ENCODE measurements around the gene ACADS.
A peak's percentile ranks its signal among the peaks of the same experiment; 100 is the strongest.

Gene ACADS

DNA sequence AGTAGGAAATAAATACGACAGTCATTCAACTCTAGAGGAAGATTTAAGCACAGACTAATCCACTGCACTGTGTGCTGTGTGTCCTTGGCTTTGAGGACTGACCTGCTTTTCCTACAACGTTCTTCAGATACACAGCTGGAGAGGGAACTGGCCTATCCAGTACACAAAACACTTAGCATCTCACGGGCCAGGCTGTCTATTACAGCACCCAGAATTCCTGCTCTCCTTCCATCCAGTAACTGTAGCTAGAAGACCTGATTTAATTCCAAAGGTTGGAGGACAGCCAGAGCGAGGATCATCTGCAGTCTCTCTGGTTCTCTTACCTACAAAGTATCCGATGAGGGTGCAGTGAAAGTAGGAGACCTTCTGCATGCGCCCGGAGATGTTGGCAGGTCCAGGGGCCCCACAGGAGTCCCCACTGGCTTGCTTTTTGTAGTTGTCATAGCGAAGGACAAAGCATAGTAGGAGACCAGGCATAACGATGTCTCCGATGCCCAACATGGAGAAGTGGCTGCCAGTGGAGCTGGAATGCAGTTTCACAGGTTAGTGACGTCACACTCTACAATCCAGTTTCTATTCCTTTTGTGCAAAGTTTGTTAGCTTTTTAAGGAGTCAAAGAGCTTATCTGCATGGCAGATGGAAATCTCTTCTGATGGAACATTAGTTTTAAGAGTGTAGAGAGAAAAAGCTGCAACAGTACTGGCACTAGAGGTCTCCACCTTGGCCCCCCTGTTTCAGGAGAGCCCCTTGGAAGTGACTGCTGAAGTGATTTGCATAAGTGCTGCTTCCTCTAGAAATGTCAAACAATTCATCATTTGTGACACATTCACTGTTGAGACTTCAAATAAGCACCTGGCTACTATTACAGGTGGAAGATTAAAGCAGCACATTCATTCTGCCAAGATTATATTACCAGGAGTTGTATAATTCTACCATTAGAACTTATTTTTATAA, 41.7 kb downstream of the ACADS start:
- H3K9me3 ChIP-seq (ENCODE audit: control insufficient read depth, insufficient read depth, low read depth, low read length), result no peaks in the 10 kb centered on the region
- H3K4me3 ChIP-seq (ENCODE audit: low read depth, low read length), result no peak overlapping the region
- ChIA-PET CTCF (no interaction called here), POLR2A (no interaction called here)
- H3K36me3 ChIP-seq (ENCODE audit: control insufficient read depth in 2 of 2, insufficient read depth in 1 of 2, low read length in 2 of 2), result peaks cover 4 to 70% of the 10 kb centered on the region in 2 experiments; a peak in 2 of 3 replicates
- no peaks in the 10 kb centered on the region for H3K4me1 ChIP-seq (ENCODE audit: control insufficient read depth, insufficient read depth, low read length)
- TF ChIP-seq ZNF211 (tag by site-specific recombination; IDR thresholded peaks at IDR 0.05; ENCODE audit: low read depth), result no peak
- no peak overlapping the region for H3K27ac ChIP-seq (ENCODE audit: extremely low read depth, low read depth, low read length)

DNA sequence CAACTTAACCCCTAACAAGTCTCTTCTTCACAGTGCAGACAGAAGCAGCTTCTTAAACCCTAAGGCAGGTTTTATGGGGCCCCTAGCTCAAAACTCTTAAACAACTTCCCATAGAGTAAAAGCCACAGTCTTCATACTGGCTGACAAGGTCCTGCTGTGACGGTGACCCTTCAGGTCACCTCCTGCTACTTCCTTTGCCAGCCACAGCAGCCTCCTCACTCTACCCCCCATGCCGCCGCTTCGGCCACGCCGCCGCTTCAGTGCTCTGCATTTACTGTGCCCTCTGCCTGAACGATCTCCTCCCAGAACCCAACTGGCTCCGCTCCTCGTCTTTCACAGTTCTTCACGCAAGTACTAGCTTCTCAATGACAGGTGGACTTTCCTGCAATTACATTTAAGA, 45.5 kb downstream of the ACADS start:
- Histone ChIP-seq H3K4me1 (ENCODE audit: control insufficient read depth, insufficient read depth, low read length) (no peaks in the 10 kb centered on the region), H3K4me3 (ENCODE audit: low read depth, low read length) (no peak overlapping the region), H3K27ac (ENCODE audit: extremely low read depth, low read depth, low read length) (no peak overlapping the region), H3K9me3 (ENCODE audit: control insufficient read depth, insufficient read depth, low read depth, low read length) (no peaks in the 10 kb centered on the region), H3K36me3 (ENCODE audit: control insufficient read depth in 2 of 2, insufficient read depth in 1 of 2, low read length in 2 of 2) (peaks cover 0 to 55% of the 10 kb centered on the region in 2 experiments; a peak in 2 of 3 replicates)
- TF ChIP-seq ZNF785 (tag by site-specific recombination; IDR thresholded peaks at IDR 0.05) (no peak), ZIC2 (tag by site-specific recombination; IDR thresholded peaks at IDR 0.05) (peak; percentile 48), ZNF548 (tag by site-specific recombination; IDR thresholded peaks at IDR 0.05) (no peak), ZNF138 (tag by site-specific recombination; IDR thresholded peaks at IDR 0.05; ENCODE audit: borderline replicate concordance) (no peak)
- TF ChIP-seq, protein P1, sequence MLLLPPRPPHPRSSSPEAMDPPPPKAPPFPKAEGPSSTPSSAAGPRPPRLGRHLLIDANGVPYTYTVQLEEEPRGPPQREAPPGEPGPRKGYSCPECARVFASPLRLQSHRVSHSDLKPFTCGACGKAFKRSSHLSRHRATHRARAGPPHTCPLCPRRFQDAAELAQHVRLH (tag by site-specific recombination; IDR thresholded peaks at IDR 0.05), result no peak
- POLR2A ChIA-PET, result no interaction called here
- CTCF ChIA-PET, result interaction anchor here (0.6 to 1.5 kb wide), 4 partner anchors 13 to 200 kb away, joined by 3 to 6 read pairs (median 4); no protein-coding TSS in a partner anchor

DNA sequence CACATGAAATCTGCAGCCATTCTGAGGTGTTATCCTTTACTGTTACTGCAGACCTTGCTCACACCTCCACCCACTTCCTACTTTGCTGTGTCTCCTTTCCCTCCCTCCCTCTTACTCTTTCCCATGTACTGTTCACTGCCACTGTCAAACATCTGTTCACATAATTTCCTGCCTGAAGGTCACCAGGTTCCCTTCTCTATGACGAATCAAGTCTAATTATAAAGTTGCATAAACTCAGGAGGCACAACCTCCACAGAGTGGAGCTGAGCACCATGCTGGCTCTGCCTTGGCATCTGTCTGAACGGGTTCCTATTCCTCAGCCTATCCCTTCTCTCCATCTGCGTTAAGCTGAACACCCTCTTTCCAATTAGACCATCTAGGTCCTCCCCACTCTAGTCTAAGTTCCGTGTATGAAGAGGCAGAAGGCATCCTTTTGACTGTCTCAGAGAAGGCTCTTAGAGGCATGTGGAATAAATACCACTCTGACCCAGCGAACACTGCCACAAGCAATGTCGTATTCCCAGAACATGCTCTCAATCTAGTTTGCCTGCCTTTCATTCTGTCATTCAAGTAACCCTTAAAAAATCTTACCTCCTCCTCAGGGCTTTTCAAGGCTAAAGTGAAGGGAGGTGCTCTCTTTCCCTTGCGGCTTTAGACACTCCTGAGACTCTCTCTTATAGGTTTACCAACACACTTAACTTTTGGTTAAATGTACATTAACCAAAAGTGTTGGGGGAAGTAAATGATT, 48.7 kb downstream of the ACADS start:
- Histone ChIP-seq H3K4me1 (ENCODE audit: control insufficient read depth, insufficient read depth, low read length) (no peaks in the 10 kb centered on the region), H3K27ac (ENCODE audit: extremely low read depth, low read depth, low read length) (no peak overlapping the region), H3K9me3 (ENCODE audit: control insufficient read depth, insufficient read depth, low read depth, low read length) (no peaks in the 10 kb centered on the region), H3K36me3 (ENCODE audit: control insufficient read depth in 2 of 2, insufficient read depth in 1 of 2, low read length in 2 of 2) (peaks cover 0 to 28% of the 10 kb centered on the region in 2 experiments; a peak in 2 of 3 replicates), H3K4me3 (ENCODE audit: low read depth, low read length) (no peak overlapping the region)
- ChIA-PET POLR2A (no interaction called here), CTCF (no interaction called here)
- TF ChIP-seq, protein P2, sequence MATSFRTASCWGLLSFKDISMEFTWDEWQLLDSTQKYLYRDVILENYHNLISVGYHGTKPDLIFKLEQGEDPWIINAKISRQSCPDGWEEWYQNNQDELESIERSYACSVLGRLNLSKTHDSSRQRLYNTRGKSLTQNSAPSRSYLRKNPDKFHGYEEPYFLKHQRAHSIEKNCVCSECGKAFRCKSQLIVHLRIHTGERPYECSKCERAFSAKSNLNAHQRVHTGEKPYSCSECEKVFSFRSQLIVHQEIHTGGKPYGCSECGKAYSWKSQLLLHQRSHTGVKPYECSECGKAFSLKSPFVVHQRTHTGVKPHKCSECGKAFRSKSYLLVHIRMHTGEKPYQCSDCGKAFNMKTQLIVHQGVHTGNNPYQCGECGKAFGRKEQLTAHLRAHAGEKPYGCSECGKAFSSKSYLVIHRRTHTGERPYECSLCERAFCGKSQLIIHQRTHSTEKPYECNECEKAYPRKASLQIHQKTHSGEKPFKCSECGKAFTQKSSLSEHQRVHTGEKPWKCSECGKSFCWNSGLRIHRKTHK (tag by site-specific recombination; IDR thresholded peaks at IDR 0.05), result no peak
- no peak for TF ChIP-seq SP2 (tag by site-specific recombination; IDR thresholded peaks at IDR 0.05)
- TF ChIP-seq ZNF16 (tag by site-specific recombination; IDR thresholded peaks at IDR 0.05; ENCODE audit: low read depth), result no peak
- no peak for TF ChIP-seq ZNF768 (tag by site-specific recombination; IDR thresholded peaks at IDR 0.05)
- TF ChIP-seq, protein P3, sequence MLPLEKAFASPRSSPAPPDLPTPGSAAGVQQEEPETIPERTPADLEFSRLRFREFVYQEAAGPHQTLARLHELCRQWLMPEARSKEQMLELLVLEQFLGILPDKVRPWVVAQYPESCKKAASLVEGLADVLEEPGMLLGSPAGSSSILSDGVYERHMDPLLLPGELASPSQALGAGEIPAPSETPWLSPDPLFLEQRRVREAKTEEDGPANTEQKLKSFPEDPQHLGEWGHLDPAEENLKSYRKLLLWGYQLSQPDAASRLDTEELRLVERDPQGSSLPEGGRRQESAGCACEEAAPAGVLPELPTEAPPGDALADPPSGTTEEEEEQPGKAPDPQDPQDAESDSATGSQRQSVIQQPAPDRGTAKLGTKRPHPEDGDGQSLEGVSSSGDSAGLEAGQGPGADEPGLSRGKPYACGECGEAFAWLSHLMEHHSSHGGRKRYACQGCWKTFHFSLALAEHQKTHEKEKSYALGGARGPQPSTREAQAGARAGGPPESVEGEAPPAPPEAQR (tag by site-specific recombination; IDR thresholded peaks at IDR 0.05), result no peak
- TF ChIP-seq ZNF169 (tag by site-specific recombination; IDR thresholded peaks at IDR 0.05), result no peak
- TF ChIP-seq, protein P4, sequence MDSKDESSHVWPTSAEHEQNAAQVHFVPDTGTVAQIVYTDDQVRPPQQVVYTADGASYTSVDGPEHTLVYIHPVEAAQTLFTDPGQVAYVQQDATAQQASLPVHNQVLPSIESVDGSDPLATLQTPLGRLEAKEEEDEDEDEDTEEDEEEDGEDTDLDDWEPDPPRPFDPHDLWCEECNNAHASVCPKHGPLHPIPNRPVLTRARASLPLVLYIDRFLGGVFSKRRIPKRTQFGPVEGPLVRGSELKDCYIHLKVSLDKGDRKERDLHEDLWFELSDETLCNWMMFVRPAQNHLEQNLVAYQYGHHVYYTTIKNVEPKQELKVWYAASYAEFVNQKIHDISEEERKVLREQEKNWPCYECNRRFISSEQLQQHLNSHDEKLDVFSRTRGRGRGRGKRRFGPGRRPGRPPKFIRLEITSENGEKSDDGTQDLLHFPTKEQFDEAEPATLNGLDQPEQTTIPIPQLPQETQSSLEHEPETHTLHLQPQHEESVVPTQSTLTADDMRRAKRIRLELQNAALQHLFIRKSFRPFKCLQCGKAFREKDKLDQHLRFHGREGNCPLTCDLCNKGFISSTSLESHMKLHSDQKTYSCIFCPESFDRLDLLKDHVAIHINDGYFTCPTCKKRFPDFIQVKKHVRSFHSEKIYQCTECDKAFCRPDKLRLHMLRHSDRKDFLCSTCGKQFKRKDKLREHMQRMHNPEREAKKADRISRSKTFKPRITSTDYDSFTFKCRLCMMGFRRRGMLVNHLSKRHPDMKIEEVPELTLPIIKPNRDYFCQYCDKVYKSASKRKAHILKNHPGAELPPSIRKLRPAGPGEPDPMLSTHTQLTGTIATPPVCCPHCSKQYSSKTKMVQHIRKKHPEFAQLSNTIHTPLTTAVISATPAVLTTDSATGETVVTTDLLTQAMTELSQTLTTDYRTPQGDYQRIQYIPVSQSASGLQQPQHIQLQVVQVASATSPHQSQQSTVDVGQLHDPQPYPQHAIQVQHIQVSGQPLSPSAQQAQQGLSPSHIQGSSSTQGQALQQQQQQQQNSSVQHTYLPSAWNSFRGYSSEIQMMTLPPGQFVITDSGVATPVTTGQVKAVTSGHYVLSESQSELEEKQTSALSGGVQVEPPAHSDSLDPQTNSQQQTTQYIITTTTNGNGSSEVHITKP (tag by site-specific recombination; IDR thresholded peaks at IDR 0.05), result no peak
- TF ChIP-seq ZNF132 (tag by site-specific recombination; IDR thresholded peaks at IDR 0.05; ENCODE audit: borderline replicate concordance), result no peak
- TF ChIP-seq, protein P5, sequence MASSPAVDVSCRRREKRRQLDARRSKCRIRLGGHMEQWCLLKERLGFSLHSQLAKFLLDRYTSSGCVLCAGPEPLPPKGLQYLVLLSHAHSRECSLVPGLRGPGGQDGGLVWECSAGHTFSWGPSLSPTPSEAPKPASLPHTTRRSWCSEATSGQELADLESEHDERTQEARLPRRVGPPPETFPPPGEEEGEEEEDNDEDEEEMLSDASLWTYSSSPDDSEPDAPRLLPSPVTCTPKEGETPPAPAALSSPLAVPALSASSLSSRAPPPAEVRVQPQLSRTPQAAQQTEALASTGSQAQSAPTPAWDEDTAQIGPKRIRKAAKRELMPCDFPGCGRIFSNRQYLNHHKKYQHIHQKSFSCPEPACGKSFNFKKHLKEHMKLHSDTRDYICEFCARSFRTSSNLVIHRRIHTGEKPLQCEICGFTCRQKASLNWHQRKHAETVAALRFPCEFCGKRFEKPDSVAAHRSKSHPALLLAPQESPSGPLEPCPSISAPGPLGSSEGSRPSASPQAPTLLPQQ (tag by site-specific recombination; IDR thresholded peaks at IDR 0.05), result no peak
- no peak for TF ChIP-seq SCRT1 (tag by site-specific recombination; IDR thresholded peaks at IDR 0.05; ENCODE audit: borderline replicate concordance)
- TF ChIP-seq ZNF426 (tag by site-specific recombination; IDR thresholded peaks at IDR 0.05), result no peak
- TF ChIP-seq ZNF624 (tag by site-specific recombination; IDR thresholded peaks at IDR 0.05), result no peak
- no peak for TF ChIP-seq ZBTB21 (tag by site-specific recombination; IDR thresholded peaks at IDR 0.05)
- TF ChIP-seq KLF7 (tag by site-specific recombination; IDR thresholded peaks at IDR 0.05; ENCODE audit: borderline replicate concordance), result no peak

All from HEK293 (cell line).